Smooth muscle cell of the brain vasculature (primary cell): Measurements from ENCODE around the gene ADAM23.
"Not testable (repeated sequence)": the region's sequence is repeated elsewhere in the genome, so short reads cannot be mapped to it uniquely, and the experiment has no call there.

Source experiments
- DNase-seq: peaks from one replicate; pipeline ENCODE4 v3.0.0-alpha.2; 2012; ENCODE audit warnings: low read depth, low spot score

ADAM23 gene, protein sequence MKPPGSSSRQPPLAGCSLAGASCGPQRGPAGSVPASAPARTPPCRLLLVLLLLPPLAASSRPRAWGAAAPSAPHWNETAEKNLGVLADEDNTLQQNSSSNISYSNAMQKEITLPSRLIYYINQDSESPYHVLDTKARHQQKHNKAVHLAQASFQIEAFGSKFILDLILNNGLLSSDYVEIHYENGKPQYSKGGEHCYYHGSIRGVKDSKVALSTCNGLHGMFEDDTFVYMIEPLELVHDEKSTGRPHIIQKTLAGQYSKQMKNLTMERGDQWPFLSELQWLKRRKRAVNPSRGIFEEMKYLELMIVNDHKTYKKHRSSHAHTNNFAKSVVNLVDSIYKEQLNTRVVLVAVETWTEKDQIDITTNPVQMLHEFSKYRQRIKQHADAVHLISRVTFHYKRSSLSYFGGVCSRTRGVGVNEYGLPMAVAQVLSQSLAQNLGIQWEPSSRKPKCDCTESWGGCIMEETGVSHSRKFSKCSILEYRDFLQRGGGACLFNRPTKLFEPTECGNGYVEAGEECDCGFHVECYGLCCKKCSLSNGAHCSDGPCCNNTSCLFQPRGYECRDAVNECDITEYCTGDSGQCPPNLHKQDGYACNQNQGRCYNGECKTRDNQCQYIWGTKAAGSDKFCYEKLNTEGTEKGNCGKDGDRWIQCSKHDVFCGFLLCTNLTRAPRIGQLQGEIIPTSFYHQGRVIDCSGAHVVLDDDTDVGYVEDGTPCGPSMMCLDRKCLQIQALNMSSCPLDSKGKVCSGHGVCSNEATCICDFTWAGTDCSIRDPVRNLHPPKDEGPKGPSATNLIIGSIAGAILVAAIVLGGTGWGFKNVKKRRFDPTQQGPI

DNA sequence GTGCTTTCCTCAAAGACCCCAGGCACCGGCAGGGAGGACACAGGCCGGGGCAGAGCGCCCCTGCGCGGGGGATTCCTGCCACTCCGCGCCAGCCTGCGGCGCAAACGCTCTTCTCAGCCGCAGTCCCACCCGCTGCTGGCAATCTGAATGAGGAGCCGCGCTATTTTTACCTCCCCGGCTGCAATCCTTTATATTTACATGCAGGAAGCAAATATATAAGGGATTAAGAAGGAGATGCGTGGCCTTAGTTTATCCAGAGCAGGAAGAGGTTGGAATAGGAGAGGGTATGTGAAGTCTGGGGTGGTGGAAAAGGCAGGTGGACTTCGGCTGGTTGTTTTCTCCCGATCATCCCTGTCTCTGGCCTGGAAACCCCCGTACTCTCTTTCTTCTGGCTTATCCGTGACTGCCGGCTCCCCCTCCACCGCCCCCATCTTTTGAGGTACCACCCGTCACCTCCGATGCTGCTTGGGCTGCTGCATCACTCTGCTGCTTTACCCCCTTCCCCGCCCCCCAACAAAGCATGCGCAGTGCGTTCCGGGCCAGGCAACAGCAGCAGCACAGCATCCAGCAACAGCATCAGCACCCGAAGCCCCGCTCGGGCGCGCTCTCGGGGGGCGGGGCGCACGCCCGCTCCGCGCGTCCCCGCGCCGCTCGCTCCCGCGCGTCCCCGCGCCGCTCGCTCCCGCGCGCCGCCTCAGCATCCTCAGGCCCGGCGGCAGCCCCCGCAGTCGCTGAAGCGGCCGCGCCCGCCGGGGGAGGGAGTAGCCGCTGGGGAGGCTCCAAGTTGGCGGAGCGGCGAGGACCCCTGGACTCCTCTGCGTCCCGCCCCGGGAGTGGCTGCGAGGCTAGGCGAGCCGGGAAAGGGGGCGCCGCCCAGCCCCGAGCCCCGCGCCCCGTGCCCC is at the start of gene ADAM23:
Gene ADAM23 (plus strand): TSS at position 700 of the 902 bp plus-strand sequence. CDS start 335 bp downstream, outside the sequence.
- DNase-seq: no peak

DNA sequence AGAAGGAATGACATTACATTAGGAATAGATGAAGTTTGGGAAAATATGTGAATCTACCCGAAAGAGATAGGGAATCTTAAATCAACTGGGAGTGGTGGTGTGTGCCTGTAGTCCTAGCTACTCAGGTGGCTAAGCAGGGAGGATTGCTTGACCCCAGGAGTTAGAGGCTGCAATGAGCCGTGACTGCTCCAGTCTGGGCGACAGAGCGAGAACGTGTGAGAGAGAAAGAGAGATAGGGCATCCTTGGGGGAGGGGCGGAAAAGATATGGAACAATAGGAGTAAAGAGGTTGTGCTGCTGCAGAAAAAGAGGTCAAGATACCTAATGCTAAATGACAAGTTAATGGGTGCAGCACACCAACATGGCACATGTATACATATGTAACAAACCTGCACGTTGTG is 47.1 kb upstream of the ADAM23 start:
- no peak for DNase-seq

GRCh38 chr2:206402956-206403569 is 40.3 kb upstream of the ADAM23 start:
- not testable (repeated sequence) for DNase-seq

DNA sequence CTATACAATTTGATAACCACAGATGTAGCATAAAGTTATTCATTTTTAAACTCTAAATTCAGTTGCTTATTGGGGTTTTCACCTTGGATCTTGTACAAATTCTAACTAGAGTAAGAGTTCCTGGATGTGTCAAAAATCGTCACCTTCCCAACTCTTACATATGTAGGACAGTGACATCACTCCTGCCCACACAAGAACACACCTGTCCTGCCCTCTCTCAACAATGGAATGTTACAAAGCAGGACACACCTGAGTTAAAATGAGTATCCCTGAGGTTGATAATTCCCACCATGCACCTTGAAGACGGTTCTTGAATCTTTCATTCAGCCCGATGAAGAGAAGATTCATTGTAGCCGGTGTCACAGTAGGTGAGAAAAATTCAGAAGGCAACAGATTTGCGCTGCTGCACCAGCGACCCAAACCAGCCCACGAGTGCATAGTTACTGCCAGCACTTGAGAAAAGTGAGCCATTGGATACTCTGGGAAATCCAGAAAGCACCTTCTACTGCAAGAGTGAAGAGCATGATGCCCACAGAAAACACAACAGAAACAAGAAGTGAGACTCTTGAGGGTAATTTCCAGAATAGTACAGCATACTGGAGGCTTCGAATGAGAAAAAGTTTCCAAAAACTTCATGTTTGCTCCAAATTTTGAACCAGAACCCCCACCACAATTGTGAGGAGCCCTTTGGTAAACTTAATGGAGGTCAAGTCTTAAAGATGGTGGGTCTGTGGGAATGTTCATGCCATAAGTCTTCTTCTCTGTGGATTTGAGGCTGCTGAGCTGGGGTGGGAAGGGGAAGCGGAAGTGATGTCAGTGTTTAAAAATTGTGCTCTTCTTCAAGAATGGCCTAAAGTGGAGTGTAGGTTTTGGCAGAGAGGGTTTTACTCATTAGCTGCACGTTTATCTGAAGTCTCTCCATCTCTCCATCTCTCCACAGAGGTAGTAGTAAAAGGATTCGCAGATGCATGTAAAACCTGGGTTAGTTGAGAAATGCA is 34.7 kb upstream of the ADAM23 start:
- no peak for DNase-seq

DNA sequence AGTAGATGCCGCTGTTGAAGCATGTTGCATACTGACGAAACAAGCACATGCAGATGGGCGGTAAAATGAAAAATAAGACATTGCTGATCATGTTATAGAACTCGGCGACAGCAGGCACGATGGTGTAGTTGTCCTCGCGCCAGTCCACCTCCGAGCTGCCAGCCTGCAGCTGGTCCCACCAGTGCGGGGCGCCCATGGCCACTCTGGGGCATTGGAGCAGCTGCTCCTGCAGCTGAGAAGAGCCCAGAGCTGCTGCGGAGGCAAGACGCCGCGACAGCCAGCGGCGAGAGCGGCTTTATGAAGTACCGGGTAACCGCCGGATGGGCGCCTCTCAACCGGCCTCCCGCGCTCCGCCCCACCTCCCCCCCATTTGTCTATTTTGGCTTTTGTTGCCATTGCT is 32.6 kb upstream of the ADAM23 start:
- DNase-seq: no peak

GRCh38 chr2:206415618-206416243 is 27.6 kb upstream of the ADAM23 start:
- no peak for DNase-seq

DNA sequence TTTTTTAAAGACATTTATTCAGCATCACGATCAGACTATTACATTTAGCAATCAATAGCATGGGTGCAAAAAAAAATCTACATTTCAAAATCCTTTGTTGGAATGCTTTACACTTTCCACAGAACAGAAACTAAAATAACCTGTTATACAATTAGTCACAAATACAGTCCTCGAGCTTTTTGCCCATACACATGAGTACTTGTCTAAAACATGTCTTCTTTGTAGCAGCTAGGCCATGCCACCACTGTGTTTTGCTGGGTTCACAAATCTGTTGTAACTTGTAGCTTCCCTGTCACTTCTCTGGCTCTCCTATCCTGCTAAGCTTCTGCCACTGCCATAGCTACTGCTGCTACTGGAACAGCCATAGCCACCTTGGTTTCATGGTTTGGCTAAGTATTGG is 24.4 kb upstream of the ADAM23 start:
- DNase-seq: no peak

- DNase-seq: no peak
Observed at GRCh38 chr2:206420721-206421120, 22.6 kb upstream of the ADAM23 start.

GRCh38 chr2:206422493-206422892 is 20.8 kb upstream of the ADAM23 start:
- DNase-seq: no peak

- DNase-seq: no peak
Observed at GRCh38 chr2:206423147-206423546, 20.2 kb upstream of the ADAM23 start.

- no peak for DNase-seq
Observed at GRCh38 chr2:206424134-206424533, 19.2 kb upstream of the ADAM23 start.

GRCh38 chr2:206428783-206429182 is 14.5 kb upstream of the ADAM23 start:
- no peak for DNase-seq

DNA sequence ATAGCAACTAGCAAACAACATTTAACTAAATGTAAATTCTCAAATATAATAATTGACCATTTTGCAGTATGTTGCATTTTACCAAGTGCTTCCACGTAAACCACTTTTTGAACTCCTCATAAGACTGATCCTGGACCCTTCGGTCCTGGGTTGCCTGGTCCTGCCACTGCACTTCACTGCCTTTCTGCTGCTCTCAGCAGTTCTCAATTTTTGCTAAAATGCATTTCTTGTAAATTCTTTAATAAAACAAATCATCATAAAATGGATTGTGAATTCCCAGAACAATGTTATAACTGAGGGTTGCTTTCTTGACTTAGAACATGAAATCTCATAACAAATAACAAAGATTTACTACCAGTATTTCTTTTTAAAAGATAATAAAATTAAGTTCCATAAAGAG is 12.9 kb upstream of the ADAM23 start:
- no peak for DNase-seq

GRCh38 chr2:206431439-206431838 is 11.9 kb upstream of the ADAM23 start:
- no peak for DNase-seq

GRCh38 chr2:206432193-206433082 is 10.9 kb upstream of the ADAM23 start:
- DNase-seq: no peak

GRCh38 chr2:206433190-206433589 is 10.1 kb upstream of the ADAM23 start:
- DNase-seq: no peak

DNA sequence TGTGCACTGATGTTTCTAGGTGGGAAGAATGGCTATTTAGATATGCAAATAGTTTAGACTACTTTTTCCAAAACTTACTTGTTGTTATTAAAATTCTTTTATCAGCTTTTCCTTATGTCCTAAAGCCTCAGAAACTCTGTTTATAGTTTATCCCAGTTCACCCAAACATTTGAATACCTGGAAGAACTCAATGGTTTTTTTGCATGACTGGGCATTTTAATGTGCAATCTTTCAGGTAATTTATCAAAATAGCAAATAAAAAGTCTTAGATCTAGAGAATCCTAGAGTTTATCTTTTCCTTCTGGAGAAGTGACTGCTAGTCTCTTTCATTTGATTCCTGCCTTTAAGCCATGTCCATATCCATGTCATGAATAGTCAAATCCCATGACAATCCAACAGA is 9.6 kb upstream of the ADAM23 start:
- DNase-seq: no peak

- no peak for DNase-seq
Observed at GRCh38 chr2:206435742-206436141, 7.6 kb upstream of the ADAM23 start.
